Fibroblast of villous mesenchyme (primary cell): ENCODE measurements around the gene FCRL5. TPM values are rescaled to one million over a fixed set of nuclear protein-coding genes. Genes with fewer than 3 reads are reported as not detected.

Source experiments
- DNase-seq: peaks from one replicate; pipeline ENCODE4 v3.0.0-alpha.2; 2010; ENCODE audit warnings: low read depth
- H3K4me3 ChIP-seq: 2 replicates; pipeline ENCODE4 v1.5.1; 2011; ENCODE audit warnings: low read depth, mild to moderate bottlenecking, low read length
- CTCF ChIP-seq: IDR thresholded peaks from 2 replicates; pipeline ENCODE4 v1.5.1; 2012; ENCODE audit warnings: low read depth, mild to moderate bottlenecking, low read length; ENCODE audit not compliant: insufficient read depth
- total RNA-seq: library from RNA; depleted of rRNA; stranded (reverse); fragments of >200 nt; gene quantifications from 2 replicates; pipeline ENCODE4 v1.2.3, GENCODE V29; 2012

Gene FCRL5
- not detected in 2 replicates for total RNA-seq

GRCh38 chr1:157551694-157552693 lies at the start of gene FCRL5:
TSS of gene FCRL5 (minus strand) at chr1:157552515. CDS start at chr1:157552362, 153 bp downstream.
- no peak for TF ChIP-seq CTCF
- no peak within 1 kb of the TSS for H3K4me3 ChIP-seq
- no peak for DNase-seq

- no peak for TF ChIP-seq CTCF
- DNase-seq, result no peak
- no peak overlapping the region for H3K4me3 ChIP-seq
Measured at GRCh38 chr1:157600236-157600635, 47.9 kb upstream of the FCRL5 start.

- TF ChIP-seq CTCF, result no peak
- no peak within 1 kb of the TSS for H3K4me3 ChIP-seq
- DNase-seq, result no peak
Measured at GRCh38 chr1:157597959-157598667, 45.8 kb upstream of the FCRL5 start, which contains the start of gene FCRL4. TSS of gene FCRL4 (minus strand) at chr1:157598085. CDS start at chr1:157597944, 141 bp downstream.

GRCh38 chr1:157596384-157596783 lies 44.1 kb upstream of the FCRL5 start:
- no peak overlapping the region for H3K4me3 ChIP-seq
- no peak for TF ChIP-seq CTCF

DNA sequence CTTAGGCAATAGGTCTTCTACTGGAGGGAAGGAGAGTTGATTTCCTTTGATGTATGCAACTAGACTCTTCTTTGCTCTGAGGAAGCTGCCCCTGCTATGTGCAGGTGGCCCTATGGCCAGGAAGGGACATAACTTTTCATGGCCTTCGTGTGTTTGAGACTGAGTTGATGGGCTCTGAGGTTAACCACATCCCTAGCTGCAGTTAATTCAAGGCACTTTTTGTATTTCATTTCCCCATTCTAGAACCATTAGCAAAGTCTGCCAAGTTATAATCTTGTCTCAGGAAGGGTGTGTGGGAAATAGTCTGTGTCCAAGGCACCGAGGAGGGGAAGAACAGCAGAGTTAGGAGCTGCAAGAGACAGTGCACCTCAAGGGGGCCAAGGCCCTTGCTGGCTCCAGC lies 43.0 kb upstream of the FCRL5 start:
- TF ChIP-seq CTCF, result no peak
- H3K4me3 ChIP-seq, result no peak overlapping the region

More at GRCh38 chr1:157596384-157596783, 44.1 kb upstream of the FCRL5 start:
- no peak for DNase-seq

GRCh38 chr1:157585984-157586383 lies 33.7 kb upstream of the FCRL5 start:
- TF ChIP-seq CTCF, result no peak
- H3K4me3 ChIP-seq, result no peak overlapping the region
- no peak for DNase-seq

More for the DNA sequence above, 43.0 kb upstream of the FCRL5 start:
- no peak for DNase-seq
